Measurements from ENCODE around the gene CAMK2B.

CAMK2B gene

GRCh38 chr7:44275957-44276570, 49.3 kb downstream of the CAMK2B start:
- peak in 8 of 58 donors; percentile 13 to 45 (median 27) for DNase-seq

- no peak for DNase-seq
Measured at GRCh38 chr7:44275146-44275545, 50.2 kb downstream of the CAMK2B start.

GRCh38 chr7:44274623-44274975, 50.8 kb downstream of the CAMK2B start:
- DNase-seq = no peak

- no peak for DNase-seq
Measured at GRCh38 chr7:44273681-44274622, 51.4 kb downstream of the CAMK2B start.

- DNase-seq = peak in 6 of 58 donors; percentile 20 to 50 (median 25)
Measured at GRCh38 chr7:44272981-44273380, 52.4 kb downstream of the CAMK2B start.

GRCh38 chr7:44272456-44272855, 52.9 kb downstream of the CAMK2B start:
- no peak for DNase-seq

- DNase-seq = no peak
Measured at GRCh38 chr7:44269943-44270493, 55.4 kb downstream of the CAMK2B start.

- peak in 22 of 58 donors; percentile 17 to 61 (median 34) for DNase-seq
Measured at GRCh38 chr7:44269417-44269816, 56.0 kb downstream of the CAMK2B start.

GRCh38 chr7:44268671-44269070, 56.7 kb downstream of the CAMK2B start:
- peak in 1 of 58 donors; percentile 14 for DNase-seq

GRCh38 chr7:44267719-44268421, 57.5 kb downstream of the CAMK2B start:
- peak in 14 of 58 donors; percentile 20 to 61 (median 32) for DNase-seq

GRCh38 chr7:44267178-44267577, 58.2 kb downstream of the CAMK2B start:
- DNase-seq = no peak

- no peak for DNase-seq
Measured at GRCh38 chr7:44266526-44266925, 58.9 kb downstream of the CAMK2B start.

GRCh38 chr7:44265728-44266127, 59.7 kb downstream of the CAMK2B start:
- DNase-seq = no peak

- peak in 4 of 58 donors; percentile 14 to 24 (median 21) for DNase-seq
Measured at GRCh38 chr7:44264221-44264931, 61.0 kb downstream of the CAMK2B start.

GRCh38 chr7:44263326-44264082, 61.9 kb downstream of the CAMK2B start:
- no peak for DNase-seq

- no peak for DNase-seq
Measured at GRCh38 chr7:44262031-44262430, 63.4 kb downstream of the CAMK2B start.

GRCh38 chr7:44261240-44261639, 64.2 kb downstream of the CAMK2B start:
- no peak for DNase-seq

- peak in 34 of 58 donors; percentile 3 to 79 (median 36) for DNase-seq
Measured at GRCh38 chr7:44259547-44260457, 65.6 kb downstream of the CAMK2B start.
